IPS-18c (cell line): ENCODE measurements around the gene HOXA2.

Experiments
- H3K4me3 ChIP-seq: 2 replicates; pipeline ENCODE4 v1.7.0; 2013; ENCODE audit warnings: low read depth, mild to moderate bottlenecking, low read length, moderate library complexity; ENCODE audit not compliant: insufficient read depth
- H3K9me3 ChIP-seq: one replicate; pipeline ENCODE4 v1.6.1; 2013; ENCODE audit warnings: mild to moderate bottlenecking, low read length, moderate library complexity; ENCODE audit not compliant: control insufficient read depth, insufficient read depth

Gene HOXA2

GRCh38 chr7:27079234-27079975 is 23.1 kb downstream of the HOXA2 start:
- no peaks in the 10 kb centered on the region for H3K9me3 ChIP-seq

GRCh38 chr7:27078616-27079233 is 23.8 kb downstream of the HOXA2 start:
- Histone ChIP-seq H3K4me3 (no peak overlapping the region), H3K9me3 (no peaks in the 10 kb centered on the region)

More at GRCh38 chr7:27079234-27079975, 23.1 kb downstream of the HOXA2 start:
- H3K4me3 ChIP-seq, result no peak overlapping the region

GRCh38 chr7:27073076-27073475 is 29.4 kb downstream of the HOXA2 start:
- H3K9me3 ChIP-seq, result no peaks in the 10 kb centered on the region
- no peak overlapping the region for H3K4me3 ChIP-seq

- Histone ChIP-seq H3K4me3 (no peak overlapping the region), H3K9me3 (no peaks in the 10 kb centered on the region)
These were observed 30.7 kb downstream of the HOXA2 start for GRCh38 chr7:27071622-27072390.

GRCh38 chr7:27068259-27068658 is 34.2 kb downstream of the HOXA2 start:
- Histone ChIP-seq H3K9me3 (no peaks in the 10 kb centered on the region), H3K4me3 (no peak overlapping the region)

- H3K9me3 ChIP-seq, result no peaks in the 10 kb centered on the region
- H3K4me3 ChIP-seq, result no peak overlapping the region
These were observed 36.3 kb downstream of the HOXA2 start for GRCh38 chr7:27066148-27066547.

- Histone ChIP-seq H3K9me3 (no peaks in the 10 kb centered on the region), H3K4me3 (no peak overlapping the region)
These were observed 36.8 kb downstream of the HOXA2 start for GRCh38 chr7:27065709-27066108.

GRCh38 chr7:27064661-27065060 is 37.8 kb downstream of the HOXA2 start:
- no peak overlapping the region for H3K4me3 ChIP-seq
- no peaks in the 10 kb centered on the region for H3K9me3 ChIP-seq

GRCh38 chr7:27064159-27064558 is 38.3 kb downstream of the HOXA2 start:
- H3K4me3 ChIP-seq, result no peak overlapping the region
- H3K9me3 ChIP-seq, result no peaks in the 10 kb centered on the region

GRCh38 chr7:27062946-27063345 is 39.5 kb downstream of the HOXA2 start:
- H3K9me3 ChIP-seq, result no peaks in the 10 kb centered on the region
- H3K4me3 ChIP-seq, result no peak overlapping the region

- Histone ChIP-seq H3K4me3 (no peak overlapping the region), H3K9me3 (no peaks in the 10 kb centered on the region)
These were observed 49.3 kb downstream of the HOXA2 start for GRCh38 chr7:27053153-27053552.

- Histone ChIP-seq H3K4me3 (no peak overlapping the region), H3K9me3 (no peaks in the 10 kb centered on the region)
These were observed 51.0 kb downstream of the HOXA2 start for GRCh38 chr7:27051451-27051850.
